IMR-90 (cell line): ENCODE results near the gene PCDHGA9. TPM values are rescaled to one million over a fixed set of nuclear protein-coding genes. Genes with fewer than 3 reads are reported as not detected.

Source experiments
- ATAC-seq: fragments of 200-7000 bp; cut with Tn5 transposase; 2 replicates; pipeline ENCODE4 v1.9.1; 2020; ENCODE audit warnings: low read depth, mild to moderate bottlenecking, moderate library complexity
- BruUV-seq: library from RNA; stranded (reverse); fragments of 400-500 nt; replicated peaks from 2 replicates; lab custom pipeline; 2021; lab: Mats Ljungman, UMichigan
- CTCF ChIA-PET: fragments of 300-600 bp; formaldehyde crosslinking; extraction: SDS; loops from one replicate; lab custom pipeline; 2021; ENCODE audit warnings: antibody characterized with exemption; lab: Yijun Ruan, JAX
- POLR2A ChIA-PET: fragments of 300-600 bp; sonication (Branson Sonifier 250); formaldehyde crosslinking; loops from one replicate; lab custom pipeline; 2022; ENCODE audit warnings: antibody characterized with exemption; ENCODE audit not compliant: unreplicated experiment; lab: Charles Lee
- DNase-seq: peaks from one replicate; pipeline ENCODE4 v3.0.0; 2013
- H2AFZ ChIP-seq: replicated peaks from 2 replicates; pipeline ENCODE3; 2013; ENCODE audit warnings: low read length, mild to moderate bottlenecking; ENCODE audit not compliant: poor library complexity
- H2AK5ac ChIP-seq: 2 replicates; pipeline ENCODE4 v1.6.1; 2013; ENCODE audit warnings: low read depth, low read length, inconsistent platforms
- H2AK9ac ChIP-seq: replicated peaks from 2 replicates; pipeline ENCODE3; 2013; ENCODE audit warnings: mild to moderate bottlenecking, low read depth, low read length, moderate library complexity; ENCODE audit not compliant: poor library complexity
- H2BK120ac ChIP-seq: 2 replicates; pipeline ENCODE4 v1.6.1; 2013; ENCODE audit warnings: low read depth, low read length, inconsistent platforms
- H2BK15ac ChIP-seq: 3 replicates; pipeline ENCODE4 v1.6.1; 2013; ENCODE audit warnings: low read depth, low read length, inconsistent platforms
- H2BK20ac ChIP-seq: 2 replicates; pipeline ENCODE4 v1.6.1; 2013; ENCODE audit warnings: low read depth, mild to moderate bottlenecking, inconsistent platforms, low read length, moderate library complexity
- H2BK5ac ChIP-seq: 2 replicates; pipeline ENCODE4 v1.6.1; 2013; ENCODE audit warnings: mild to moderate bottlenecking, low read depth, low read length, inconsistent platforms; ENCODE audit not compliant: poor library complexity, severe bottlenecking
- H3K14ac ChIP-seq: replicated peaks from 2 replicates; pipeline ENCODE4 v1.6.1; 2013; ENCODE audit warnings: low read depth, low read length, inconsistent platforms
- H3K18ac ChIP-seq: 2 replicates; pipeline ENCODE4 v1.6.1; 2013; ENCODE audit warnings: low read depth, low read length, control low read depth
- H3K23ac ChIP-seq: 2 replicates; pipeline ENCODE4 v1.6.1; 2013; ENCODE audit warnings: low read depth, low read length, inconsistent platforms
- H3K27ac ChIP-seq: 2 replicates; pipeline ENCODE4 v1.5.1; 2013; ENCODE audit warnings: mild to moderate bottlenecking, control low read depth, low read length; ENCODE audit not compliant: insufficient read depth
- H3K27me3 ChIP-seq: 2 replicates; pipeline ENCODE4 v1.6.1; 2013; ENCODE audit warnings: low read length; ENCODE audit not compliant: control insufficient read depth, insufficient read depth
- H3K36me3 ChIP-seq: 2 replicates; pipeline ENCODE4 v1.6.1; 2013; ENCODE audit warnings: low read length, mixed read lengths; ENCODE audit not compliant: control insufficient read depth, insufficient read depth
- H3K4ac ChIP-seq: 2 replicates; pipeline ENCODE4 v1.6.1; 2013; ENCODE audit warnings: low read depth, low read length, inconsistent platforms
- H3K4me1 ChIP-seq: 2 replicates; pipeline ENCODE4 v1.6.1; 2013; ENCODE audit warnings: low read length, mixed read lengths; ENCODE audit not compliant: control insufficient read depth, insufficient read depth
- H3K4me2 ChIP-seq: 2 replicates; pipeline ENCODE4 v1.6.1; 2013; ENCODE audit warnings: low read depth, mild to moderate bottlenecking, control low read depth, low read length, moderate library complexity
- H3K4me3 ChIP-seq: 2 replicates; pipeline ENCODE4 v1.5.1; 2013; ENCODE audit warnings: low read depth, mild to moderate bottlenecking, control low read depth, low read length, moderate library complexity; ENCODE audit not compliant: insufficient read depth
- H3K56ac ChIP-seq: 2 replicates; pipeline ENCODE4 v1.6.1; 2013; ENCODE audit warnings: low read length, inconsistent platforms; ENCODE audit not compliant: insufficient read depth; ENCODE audit errors: extremely low read depth
- H3K79me1 ChIP-seq, 2 experiments: 2 replicates each; pipeline ENCODE4 v1.6.1; 2013; ENCODE audit warnings: low read length in 2 of 2, inconsistent platforms in 1 of 2, low read depth in 1 of 2
- H3K9ac ChIP-seq: 2 replicates; pipeline ENCODE4 v1.6.1; 2013; ENCODE audit warnings: low read depth, low read length, control low read depth
- H3K9me1 ChIP-seq: 2 replicates; pipeline ENCODE4 v1.6.1; 2013; ENCODE audit warnings: low read length, inconsistent platforms; ENCODE audit not compliant: insufficient read depth
- H3K9me3 ChIP-seq: 2 replicates; pipeline ENCODE4 v1.6.1; 2013; ENCODE audit warnings: low read length; ENCODE audit not compliant: control insufficient read depth, insufficient read depth
- H4K20me1 ChIP-seq: 2 replicates; pipeline ENCODE4 v1.6.1; 2013; ENCODE audit warnings: low read length, inconsistent platforms; ENCODE audit not compliant: insufficient read depth
- H4K5ac ChIP-seq: 2 replicates; pipeline ENCODE4 v1.6.1; 2013; ENCODE audit warnings: mild to moderate bottlenecking, low read depth, low read length, control low read depth
- H4K8ac ChIP-seq, 2 experiments: 2 replicates each; pipeline ENCODE4 v1.6.1; 2013; ENCODE audit warnings: low read depth in 2 of 2, low read length in 2 of 2, control low read depth in 1 of 2, inconsistent platforms in 1 of 2
- H4K91ac ChIP-seq: 2 replicates; pipeline ENCODE4 v1.6.1; 2013; ENCODE audit warnings: low read depth, low read length, inconsistent platforms; ENCODE audit not compliant: insufficient read depth
- BHLHE40 ChIP-seq: fragments of 150-350 bp; IDR thresholded peaks from 2 replicates; pipeline ENCODE4 v1.6.1; 2016; ENCODE audit warnings: mild to moderate bottlenecking, low read depth, low read length
- CHD1 ChIP-seq: IDR thresholded peaks from 2 replicates; pipeline ENCODE4 v1.6.1; 2012; ENCODE audit warnings: low read depth, low read length, improper control_type of control experiment
- MAFK ChIP-seq: IDR thresholded peaks from 2 replicates; pipeline ENCODE4 v1.6.1; 2012; ENCODE audit warnings: low read depth, low read length, improper control_type of control experiment
- MAZ ChIP-seq: IDR thresholded peaks from 2 replicates; pipeline ENCODE4 v1.6.1; 2012; ENCODE audit warnings: low read depth, mild to moderate bottlenecking, low read length, improper control_type of control experiment, moderate library complexity, borderline replicate concordance
- MXI1 ChIP-seq: IDR thresholded peaks from 2 replicates; pipeline ENCODE4 v1.6.1; 2012; ENCODE audit warnings: low read depth, mild to moderate bottlenecking, low read length, moderate library complexity, borderline replicate concordance
- RAD21 ChIP-seq: IDR thresholded peaks from 2 replicates; pipeline ENCODE4 v1.6.1; 2012; ENCODE audit warnings: low read length, improper control_type of control experiment
- RFX5 ChIP-seq: IDR thresholded peaks from 2 replicates; pipeline ENCODE4 v1.8.0; 2012; ENCODE audit warnings: low read depth, mild to moderate bottlenecking, low read length, moderate library complexity
- WGBS, 2 experiments: methylation state at CpG; one replicate each; pipeline versions ENCODE4 v1.1.5 to v1.1.7; 2013; ENCODE audit warnings: missing lambda C conversion rate in 2 of 2; ENCODE audit not compliant: insufficient read length in 1 of 2; ENCODE audit errors: extremely low coverage in 2 of 2; 5-methylcytosine and 5-hydroxymethylcytosine counted together
- dilution Hi-C: fragments of 300-500 bp; cut with HindIII; formaldehyde crosslinking; loops from one replicate; pipeline ENCODE4 v1.14.3; 2018; ENCODE audit warnings: low sequenced_read_pairs; ENCODE audit not compliant: unreplicated experiment
- in situ Hi-C: fragments of 300-500 bp; cut with MboI; formaldehyde crosslinking; loops from 3 replicates; pipeline ENCODE4 v1.14.3; 2019; ENCODE audit warnings: low sequenced_read_pairs, inconsistent platforms, mixed read lengths
- intact Hi-C: fragments of 100-400 bp; cut with micrococcal nuclease; formaldehyde crosslinking; loops from 2 replicates; pipeline ENCODE4 v1.10.0; 2022
- polyA plus RNA-seq, 3 experiments: library from polyadenylated mRNA; depleted of rRNA; stranded (reverse); fragments of >200 nt; gene quantifications; 2 replicates each; pipeline ENCODE4 v1.2.3, GENCODE V29; 2012; ENCODE audit warnings: low replicate concordance in 1 of 3
- total RNA-seq: library from RNA; depleted of rRNA; stranded (reverse); fragments of >200 nt; gene quantifications from 2 replicates; pipeline ENCODE4 v1.2.3, GENCODE V29; 2012

The PCDHGA9 gene
- total and polyA plus RNA-seq, 2 of the 4 experiments (the other 2 are of a cell fraction) = 1.8 to 4.5 TPM

- dilution Hi-C loops = no loop called here
These were observed 19.2 kb upstream of the PCDHGA9 start for GRCh38 chr5:141383345-141383744.

More at GRCh38 chr5:141383345-141383744, 19.2 kb upstream of the PCDHGA9 start:
- Histone ChIP-seq H3K79me1 (peaks cover 2 to 7% of the 10 kb centered on the region in 2 experiments; a peak in 3 of 4 replicates), H2AK9ac (peak overlapping the region; percentile 72), H3K18ac (no peak overlapping the region), H3K9me3 (peaks cover 30% of the 10 kb centered on the region), H4K5ac (no peak overlapping the region; the same call in 1 of the 2 replicates), H2BK120ac (no peak overlapping the region), H2AK5ac (no peak overlapping the region), H3K27ac (no peak overlapping the region), H3K9ac (no peak overlapping the region), H3K14ac (no peak overlapping the region; the same call in 1 of the 2 replicates), H3K27me3 (no peaks in the 10 kb centered on the region), H3K4ac (no peak overlapping the region), H4K8ac (peak overlapping the region in 1 of 2 experiments; percentile 58; a peak in 1 of 4 replicates), H3K4me1 (no peaks in the 10 kb centered on the region; the same call in 1 of the 2 replicates), H2AFZ (peak overlapping the region; percentile 81), H2BK20ac (no peak overlapping the region), H3K9me1 (no peaks in the 10 kb centered on the region), H3K36me3 (peaks cover 3% of the 10 kb centered on the region; the same call in 1 of the 2 replicates), H3K4me3 (peak overlapping the region; percentile 83), H3K56ac (no peak overlapping the region), H3K23ac (no peak overlapping the region; the same call in 1 of the 2 replicates), H2BK15ac (no peak overlapping the region), H3K4me2 (peak overlapping the region; percentile 4), H4K20me1 (no peaks in the 10 kb centered on the region), H4K91ac (no peak overlapping the region), H2BK5ac (no peak overlapping the region)
- in situ Hi-C loops = no loop called here
- no TSS peak for BruUV-seq
- no peak for DNase-seq
- ATAC-seq = no peak
- ChIA-PET CTCF (no interaction called here), POLR2A (no interaction called here)
- 24% methylated on average over 10 of the region's 21 CpGs; no CpG with 5 or more reads in 1 of the 2 experiments for WGBS, 2 experiments
- intact Hi-C loops = no loop called here
- TF ChIP-seq RAD21 = no peak
- TF ChIP-seq RFX5 = no peak
- TF ChIP-seq MAZ = no peak
- TF ChIP-seq MAFK = no peak
- TF ChIP-seq BHLHE40 = no peak
- TF ChIP-seq CHD1 = no peak
- TF ChIP-seq MXI1 = no peak
